Measurements from ENCODE around the gene ZFR2.

GRCh38 chr19:3782903-3783302 lies 85.9 kb downstream of the ZFR2 start:
- TF ChIP-seq CTCF (IDR thresholded peaks at IDR 0.05 in 4 of 5, conservative IDR thresholded peaks at IDR 0.05 in 1 of 5) (no peak), POLR2A (IDR thresholded peaks at IDR 0.05) (no peak)
